Epithelial cell of esophagus (primary cell): ENCODE measurements around the gene BCAN.
A peak's percentile ranks its signal among the peaks of the same experiment; 100 is the strongest.

Source experiments
- DNase-seq: peaks from one replicate; pipeline ENCODE4 v3.0.0; 2010; ENCODE audit warnings: low read depth
- H3K4me3 ChIP-seq: 2 replicates; pipeline ENCODE4 v1.5.1; 2011; ENCODE audit warnings: mild to moderate bottlenecking, low read length, control low read depth
- CTCF ChIP-seq: IDR thresholded peaks from 2 replicates; pipeline ENCODE4 v1.5.1; 2011; ENCODE audit warnings: low read depth, mild to moderate bottlenecking, low read length, control low read depth, inconsistent platforms; ENCODE audit not compliant: insufficient read depth; ENCODE audit errors: missing control alignments

BCAN gene

GRCh38 chr1:156644640-156645039, 2.7 kb downstream of the BCAN start:
- no peak overlapping the region for H3K4me3 ChIP-seq
- DNase-seq: no peak
- TF ChIP-seq CTCF: no peak

GRCh38 chr1:156645056-156645455, 3.1 kb downstream of the BCAN start:
- DNase-seq: no peak
- TF ChIP-seq CTCF: no peak
- no peak overlapping the region for H3K4me3 ChIP-seq

GRCh38 chr1:156645666-156646065, 3.7 kb downstream of the BCAN start:
- TF ChIP-seq CTCF: no peak
- H3K4me3 ChIP-seq: no peak overlapping the region
- no peak for DNase-seq

GRCh38 chr1:156646738-156647211, 4.9 kb downstream of the BCAN start:
- DNase-seq: no peak
- no peak overlapping the region for H3K4me3 ChIP-seq
- no peak for TF ChIP-seq CTCF

GRCh38 chr1:156647351-156647750, 5.4 kb downstream of the BCAN start:
- no peak overlapping the region for H3K4me3 ChIP-seq
- DNase-seq: no peak
- no peak for TF ChIP-seq CTCF

GRCh38 chr1:156648496-156648895, 6.6 kb downstream of the BCAN start:
- no peak overlapping the region for H3K4me3 ChIP-seq
- TF ChIP-seq CTCF: no peak
- no peak for DNase-seq

GRCh38 chr1:156648951-156649350, 7.0 kb downstream of the BCAN start:
- TF ChIP-seq CTCF: no peak
- no peak overlapping the region for H3K4me3 ChIP-seq
- peak; percentile 37 for DNase-seq
